GM13976 (cell line): ENCODE data around the gene KDR.

ENCODE experiments used
- DNase-seq: peaks from one replicate; pipeline ENCODE4 v3.0.0; 2012; ENCODE audit warnings: low spot score
- in situ Hi-C: fragments of 300-500 bp; cut with MboI; formaldehyde crosslinking; loops from one replicate; pipeline ENCODE4 v1.12.0; 2022; ENCODE audit warnings: low sequenced_read_pairs, mixed read lengths, inconsistent platforms; ENCODE audit not compliant: unreplicated experiment
- TF ChIP-seq, protein P1 (sequence below): IDR thresholded peaks from 2 replicates; pipeline ENCODE4 v1.5.1; 2012; ENCODE audit warnings: borderline replicate concordance, mild to moderate bottlenecking; ENCODE audit not compliant: insufficient read depth; ENCODE audit errors: extremely low read depth, missing control alignments, control extremely low read depth

The KDR gene

GRCh38 chr4:55159851-55160250 lies 34.5 kb upstream of the KDR start:
- in situ Hi-C loops = no loop called here

DNA sequence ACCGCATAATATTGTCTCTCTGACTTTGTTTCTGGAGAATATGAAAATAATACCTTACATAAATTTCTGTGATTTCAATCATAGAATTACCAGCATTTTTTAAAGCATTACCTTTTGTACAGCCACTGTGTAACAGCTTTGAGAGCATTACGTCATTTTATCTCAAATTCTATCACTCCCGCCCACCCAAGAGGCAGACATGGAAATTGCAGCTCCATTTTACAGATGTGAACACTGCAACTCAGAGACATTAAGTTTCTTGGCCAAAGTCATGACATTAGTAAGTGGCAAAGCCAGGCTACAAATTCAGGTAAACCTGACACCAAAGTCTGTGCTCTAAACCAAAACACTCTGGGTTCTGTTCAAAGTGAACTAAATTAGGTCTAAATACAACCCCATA lies 33.6 kb upstream of the KDR start:
- in situ Hi-C loops = no loop called here
- DNase-seq = no peak

More at GRCh38 chr4:55159851-55160250, 34.5 kb upstream of the KDR start:
- no peak for DNase-seq
- TF ChIP-seq, protein P1, sequence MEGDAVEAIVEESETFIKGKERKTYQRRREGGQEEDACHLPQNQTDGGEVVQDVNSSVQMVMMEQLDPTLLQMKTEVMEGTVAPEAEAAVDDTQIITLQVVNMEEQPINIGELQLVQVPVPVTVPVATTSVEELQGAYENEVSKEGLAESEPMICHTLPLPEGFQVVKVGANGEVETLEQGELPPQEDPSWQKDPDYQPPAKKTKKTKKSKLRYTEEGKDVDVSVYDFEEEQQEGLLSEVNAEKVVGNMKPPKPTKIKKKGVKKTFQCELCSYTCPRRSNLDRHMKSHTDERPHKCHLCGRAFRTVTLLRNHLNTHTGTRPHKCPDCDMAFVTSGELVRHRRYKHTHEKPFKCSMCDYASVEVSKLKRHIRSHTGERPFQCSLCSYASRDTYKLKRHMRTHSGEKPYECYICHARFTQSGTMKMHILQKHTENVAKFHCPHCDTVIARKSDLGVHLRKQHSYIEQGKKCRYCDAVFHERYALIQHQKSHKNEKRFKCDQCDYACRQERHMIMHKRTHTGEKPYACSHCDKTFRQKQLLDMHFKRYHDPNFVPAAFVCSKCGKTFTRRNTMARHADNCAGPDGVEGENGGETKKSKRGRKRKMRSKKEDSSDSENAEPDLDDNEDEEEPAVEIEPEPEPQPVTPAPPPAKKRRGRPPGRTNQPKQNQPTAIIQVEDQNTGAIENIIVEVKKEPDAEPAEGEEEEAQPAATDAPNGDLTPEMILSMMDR = no peak

GRCh38 chr4:55157559-55158277 lies 32.3 kb upstream of the KDR start:
- DNase-seq = no peak
- TF ChIP-seq, protein P1 = no peak
- in situ Hi-C loops = no loop called here

More for the DNA sequence above, 33.6 kb upstream of the KDR start:
- TF ChIP-seq, protein P1 = no peak

DNA sequence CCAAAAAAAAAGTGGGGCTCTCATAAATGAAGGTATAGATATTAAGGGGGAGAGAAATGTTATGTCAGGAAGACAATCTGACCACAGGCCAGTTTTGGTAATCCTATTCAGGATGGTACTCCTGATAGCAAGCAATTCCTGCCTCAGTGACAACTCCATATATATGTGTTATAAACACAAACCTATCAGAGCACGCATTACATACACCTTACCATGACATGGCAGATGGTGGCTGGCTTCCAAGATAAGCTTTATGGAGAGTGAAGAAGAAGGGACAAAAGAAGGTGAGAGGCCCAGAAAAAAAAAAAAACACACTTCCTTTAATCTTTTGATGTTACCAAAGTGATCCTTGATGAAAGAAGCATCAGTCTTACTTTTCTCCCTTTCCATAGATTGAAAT lies 29.5 kb upstream of the KDR start:
- no peak for DNase-seq
- in situ Hi-C loops = no loop called here

DNA sequence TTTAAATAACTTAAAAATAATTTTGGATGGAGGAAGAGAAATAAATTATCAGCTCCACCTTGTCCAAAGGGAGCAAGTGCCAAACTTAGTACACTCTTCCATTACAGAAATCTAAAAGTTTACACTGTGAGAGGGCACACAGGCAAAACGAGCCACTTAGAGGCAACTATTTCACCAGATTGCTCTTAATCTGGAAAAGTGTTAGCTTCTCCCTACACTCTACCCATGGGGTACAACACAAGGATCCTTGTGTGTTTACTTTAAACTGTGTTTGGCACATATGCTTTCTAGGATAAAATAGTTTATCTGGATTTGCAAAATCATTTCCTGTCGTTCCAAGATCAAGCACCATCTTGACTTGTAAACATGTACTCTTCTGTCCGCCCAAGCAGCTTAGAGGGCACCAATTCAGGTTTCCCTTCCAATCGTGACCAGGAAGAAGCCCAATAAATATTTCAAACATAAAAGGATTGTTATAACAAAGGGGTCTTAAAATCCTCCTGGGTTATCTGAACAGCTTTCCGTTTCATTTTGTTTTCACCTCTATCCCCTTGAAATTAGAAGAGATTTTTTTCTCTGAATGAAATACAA lies 29.0 kb upstream of the KDR start:
- in situ Hi-C loops = no loop called here
- TF ChIP-seq, protein P1 = no peak

More for the DNA sequence above, 29.5 kb upstream of the KDR start:
- TF ChIP-seq, protein P1 = no peak

GRCh38 chr4:55143858-55144257 lies 18.5 kb upstream of the KDR start:
- in situ Hi-C loops = no loop called here
- no peak for DNase-seq
- TF ChIP-seq, protein P1 = no peak

More for the DNA sequence above, 29.0 kb upstream of the KDR start:
- DNase-seq = no peak

DNA sequence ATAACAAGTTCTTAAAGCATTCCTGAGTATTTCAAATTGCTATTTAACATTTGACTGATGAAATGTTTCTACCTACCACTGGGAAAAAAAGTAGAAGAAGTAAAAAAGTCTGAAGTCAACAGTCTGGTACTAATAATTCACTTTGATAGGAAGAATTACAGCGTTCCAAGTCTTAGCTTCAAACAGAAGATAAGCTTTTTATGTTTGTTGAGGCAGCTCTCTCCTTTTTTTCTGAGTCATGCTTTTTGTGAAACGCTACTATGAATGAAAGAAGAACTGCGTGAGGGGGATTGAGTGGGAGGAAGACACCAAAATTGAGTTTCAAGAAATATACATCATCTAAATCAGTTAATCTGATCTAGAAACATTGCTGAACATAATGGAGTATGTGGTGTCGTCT lies 13.0 kb upstream of the KDR start:
- no peak for DNase-seq
- in situ Hi-C loops = no loop called here
- TF ChIP-seq, protein P1 = no peak
